A673 (cell line): ENCODE measurements around the gene PIK3R6. TPM values are rescaled to one million over a fixed set of nuclear protein-coding genes. Genes with fewer than 3 reads are reported as not detected.

ENCODE experiments used
- BruUV-seq: library from RNA; stranded (reverse); fragments of 400-500 nt; replicated peaks from 2 replicates; lab custom pipeline; 2021; lab: Mats Ljungman, UMichigan
- CTCF ChIA-PET: fragments of 300-600 bp; sonication (Branson Sonifier 250); formaldehyde crosslinking; loops from one replicate; lab custom pipeline; 2022; ENCODE audit warnings: antibody characterized with exemption; lab: Charles Lee
- POLR2A ChIA-PET: fragments of 300-600 bp; sonication (Branson Sonifier 250); formaldehyde crosslinking; loops from one replicate; lab custom pipeline; 2022; ENCODE audit warnings: antibody characterized with exemption; ENCODE audit not compliant: low non-redundant PET; lab: Charles Lee
- DNase-seq: peaks from one replicate; pipeline ENCODE4 v3.0.0-alpha.2; 2015; ENCODE audit warnings: low spot score
- H3K27ac ChIP-seq: fragments of 200-600 bp; sonication (generic); 2 replicates; pipeline ENCODE4 v1.5.1; 2016; ENCODE audit warnings: mixed run types, low read depth, mild to moderate bottlenecking, mixed read lengths, antibody characterized with exemption, low read length; ENCODE audit not compliant: poor library complexity, severe bottlenecking
- H3K27me3 ChIP-seq: fragments of 200-600 bp; sonication (generic); replicated peaks from 2 replicates; pipeline ENCODE4 v1.6.1; 2017; ENCODE audit warnings: mixed run types, low read depth, mild to moderate bottlenecking, mixed read lengths, antibody characterized with exemption, low read length; ENCODE audit not compliant: insufficient read depth, poor library complexity
- H3K36me3 ChIP-seq: fragments of 200-600 bp; sonication (generic); 2 replicates; pipeline ENCODE4 v1.6.1; 2016; ENCODE audit warnings: mixed run types, mild to moderate bottlenecking, mixed read lengths, antibody characterized with exemption, low read length; ENCODE audit not compliant: insufficient read depth, poor library complexity, severe bottlenecking
- H3K4me1 ChIP-seq: fragments of 200-600 bp; sonication (generic); 2 replicates; pipeline ENCODE4 v1.6.1; 2017; ENCODE audit warnings: mixed run types, mild to moderate bottlenecking, mixed read lengths, antibody characterized with exemption, low read length; ENCODE audit not compliant: insufficient read depth, poor library complexity, severe bottlenecking
- H3K4me3 ChIP-seq: fragments of 200-600 bp; sonication (generic); 2 replicates; pipeline ENCODE4 v1.5.1; 2016; ENCODE audit warnings: low read depth, mixed run types, mild to moderate bottlenecking, mixed read lengths, low read length; ENCODE audit not compliant: poor library complexity, severe bottlenecking
- H3K9me3 ChIP-seq: fragments of 200-600 bp; sonication (generic); 2 replicates; pipeline ENCODE4 v1.6.1; 2016; ENCODE audit warnings: mixed run types, low read depth, mild to moderate bottlenecking, mixed read lengths, antibody characterized with exemption, low read length; ENCODE audit not compliant: poor library complexity, severe bottlenecking
- CTCF ChIP-seq: fragments of 300-800, 200-600 bp; sonication (generic); conservative IDR thresholded peaks from 2 replicates; pipeline ENCODE4 v1.5.1; 2017; ENCODE audit warnings: low read depth, mild to moderate bottlenecking, antibody characterized with exemption, low read length, moderate library complexity, mixed read lengths
- EZH2 ChIP-seq: fragments of 200-600 bp; sonication (generic); IDR thresholded peaks from 2 replicates; pipeline ENCODE4 v1.6.1; 2017; ENCODE audit warnings: borderline replicate concordance, low read depth, mild to moderate bottlenecking, mixed read lengths, antibody characterized with exemption, low read length; ENCODE audit not compliant: poor library complexity, severe bottlenecking
- intact Hi-C: fragments of 100-400 bp; cut with micrococcal nuclease; formaldehyde crosslinking; loops from one replicate; pipeline ENCODE4 v1.10.0; 2022; ENCODE audit not compliant: unreplicated experiment
- total RNA-seq: library from RNA; stranded (reverse); gene quantifications from 2 replicates; pipeline ENCODE4 v1.2.3, GENCODE V29; 2021

Gene PIK3R6
- total RNA-seq, 1 experiment from 2014 or later = not detected

- Histone ChIP-seq H3K4me3 (no peak overlapping the region), H3K36me3 (no peaks in the 10 kb centered on the region), H3K27ac (no peak overlapping the region), H3K9me3 (no peaks in the 10 kb centered on the region), H3K4me1 (no peaks in the 10 kb centered on the region), H3K27me3 (no peaks in the 10 kb centered on the region)
- POLR2A ChIA-PET = no interaction called here
- DNase-seq = no peak
- TF ChIP-seq CTCF = no peak
- TF ChIP-seq EZH2 = no peak
- CTCF ChIA-PET = no interaction called here
- BruUV-seq = no TSS peak
- intact Hi-C loops = no loop called here
Measured at GRCh38 chr17:8873801-8874715, 6.6 kb upstream of the PIK3R6 start.

- ChIA-PET POLR2A (interaction anchor here (0.5 kb wide), 1 partner anchor 70 kb away, joined by 4 read pairs; no protein-coding TSS in a partner anchor), CTCF (no interaction called here)
- Histone ChIP-seq H3K4me3 (no peak overlapping the region), H3K27me3 (no peaks in the 10 kb centered on the region), H3K4me1 (no peaks in the 10 kb centered on the region), H3K36me3 (no peaks in the 10 kb centered on the region), H3K9me3 (no peaks in the 10 kb centered on the region), H3K27ac (no peak overlapping the region)
- intact Hi-C loops = no loop called here
- BruUV-seq = no TSS peak
- TF ChIP-seq CTCF (no peak), EZH2 (no peak)
- DNase-seq = no peak
Measured at GRCh38 chr17:8872705-8873435, 5.4 kb upstream of the PIK3R6 start.

GRCh38 chr17:8872036-8872704, 4.7 kb upstream of the PIK3R6 start:
- no TSS peak for BruUV-seq
- no peaks in the 10 kb centered on the region for H3K9me3 ChIP-seq
- intact Hi-C loops = no loop called here
- no peak for DNase-seq
- TF ChIP-seq EZH2 = no peak
- no peak for TF ChIP-seq CTCF
- H3K36me3 ChIP-seq = no peaks in the 10 kb centered on the region
- CTCF ChIA-PET = no interaction called here
- no peaks in the 10 kb centered on the region for H3K27me3 ChIP-seq
- POLR2A ChIA-PET = interaction anchor here (0.6 kb wide), 1 partner anchor 54 kb away, joined by 4 read pairs; no protein-coding TSS in a partner anchor
- H3K27ac ChIP-seq = no peak overlapping the region
- no peaks in the 10 kb centered on the region for H3K4me1 ChIP-seq
- H3K4me3 ChIP-seq = no peak overlapping the region
